GM18870 (cell line): ENCODE results near the gene AVPR2.

ENCODE experiments used
- ATAC-seq: cut with Tn5 transposase; IDR thresholded peaks from one replicate; pipeline ENCODE4 v1.9.1; 2021; ENCODE audit warnings: moderate library complexity; ENCODE audit not compliant: unreplicated experiment

The AVPR2 gene

DNA sequence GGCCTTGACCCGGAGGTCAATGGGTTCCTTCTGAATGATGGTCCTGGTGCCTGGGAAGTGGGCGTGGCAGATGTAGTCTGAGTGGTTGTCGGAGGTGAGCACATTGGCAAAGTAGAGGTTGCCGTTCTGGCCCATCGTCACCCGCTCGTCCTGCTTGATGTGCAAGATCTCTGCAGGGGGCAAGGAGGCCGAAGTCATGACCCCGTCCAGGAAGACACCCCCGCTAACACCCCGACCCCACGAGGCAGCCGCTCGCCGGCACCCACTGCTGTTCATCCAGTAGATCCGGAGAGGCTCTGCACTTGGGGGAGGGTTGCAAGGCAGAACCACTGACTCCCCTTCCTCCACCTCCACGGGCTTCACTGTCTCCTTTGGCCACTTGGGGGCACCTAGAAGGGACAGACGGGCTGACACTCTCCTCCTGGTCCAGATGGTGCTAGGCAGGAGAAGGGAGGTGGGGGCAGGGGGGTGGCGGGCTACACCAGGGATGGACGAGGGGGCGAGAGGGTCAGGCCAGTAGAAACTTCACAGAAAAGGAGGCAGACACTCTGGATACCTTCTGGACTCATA, 33.6 kb upstream of the AVPR2 start:
- no peak for ATAC-seq

DNA sequence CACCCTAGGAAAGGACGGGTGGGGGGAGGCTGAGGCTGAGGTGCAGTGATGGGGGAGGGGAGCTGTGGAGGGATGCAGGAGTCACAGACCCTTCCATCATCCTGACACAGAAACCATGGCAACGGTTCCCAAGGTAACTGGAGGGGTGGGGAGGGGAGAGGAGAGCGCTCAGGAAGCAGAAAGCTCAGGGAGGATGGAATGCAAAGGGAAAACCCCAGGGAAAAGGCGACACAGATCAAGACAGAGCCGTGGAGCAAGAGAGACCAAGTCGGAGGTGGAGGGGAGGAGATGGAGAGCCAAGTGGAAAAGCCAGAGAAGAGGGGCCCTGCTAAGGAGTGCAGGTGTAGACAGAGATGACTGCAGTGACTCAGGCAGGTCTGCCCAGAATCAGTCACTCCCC, 33.0 kb upstream of the AVPR2 start:
- ATAC-seq: no peak

DNA sequence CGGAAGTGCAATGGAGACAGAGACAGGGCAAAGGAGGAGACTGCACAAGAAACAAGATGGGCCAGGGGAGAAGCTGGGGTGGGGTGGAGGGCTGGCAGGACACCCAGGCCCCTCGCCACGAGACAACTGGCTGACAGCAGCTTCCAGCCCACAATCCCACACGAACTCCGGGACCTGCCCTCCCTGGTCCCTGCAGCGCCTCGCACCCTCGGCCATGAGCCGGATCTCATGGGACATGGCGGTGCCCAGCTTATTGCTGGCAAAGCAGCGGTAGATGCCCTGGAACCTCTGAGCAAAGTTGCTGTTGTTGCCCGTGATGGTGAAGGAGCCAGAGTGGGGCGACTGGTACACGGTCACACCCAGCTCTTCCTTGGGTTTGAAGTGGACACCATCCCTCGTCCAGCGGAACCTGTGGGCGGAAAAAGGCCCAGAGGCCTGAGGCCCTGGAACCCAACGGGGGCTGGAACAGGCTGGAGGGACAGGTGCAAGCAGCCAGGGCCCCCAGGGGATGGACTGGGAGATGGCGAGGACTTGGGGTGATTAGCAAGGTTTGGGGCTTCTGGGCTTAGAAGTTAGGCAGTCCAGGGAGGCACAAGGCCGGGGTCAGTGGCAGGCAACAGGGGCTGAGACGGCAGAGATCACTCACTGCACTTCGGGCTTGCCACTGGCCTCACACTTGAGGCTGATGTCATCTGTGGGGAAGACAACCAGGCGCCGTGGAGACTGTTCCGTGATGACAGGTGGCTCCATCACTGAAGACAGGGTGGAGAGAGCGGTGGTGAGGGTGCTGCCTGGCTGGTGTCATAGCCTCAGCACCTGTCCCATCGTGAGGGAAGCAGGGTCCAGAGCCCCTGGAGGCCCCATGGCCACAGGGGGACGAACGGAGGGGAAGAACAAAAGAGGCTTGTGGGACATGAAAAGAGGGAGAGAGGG, 32.3 kb upstream of the AVPR2 start:
- ATAC-seq: no peak

DNA sequence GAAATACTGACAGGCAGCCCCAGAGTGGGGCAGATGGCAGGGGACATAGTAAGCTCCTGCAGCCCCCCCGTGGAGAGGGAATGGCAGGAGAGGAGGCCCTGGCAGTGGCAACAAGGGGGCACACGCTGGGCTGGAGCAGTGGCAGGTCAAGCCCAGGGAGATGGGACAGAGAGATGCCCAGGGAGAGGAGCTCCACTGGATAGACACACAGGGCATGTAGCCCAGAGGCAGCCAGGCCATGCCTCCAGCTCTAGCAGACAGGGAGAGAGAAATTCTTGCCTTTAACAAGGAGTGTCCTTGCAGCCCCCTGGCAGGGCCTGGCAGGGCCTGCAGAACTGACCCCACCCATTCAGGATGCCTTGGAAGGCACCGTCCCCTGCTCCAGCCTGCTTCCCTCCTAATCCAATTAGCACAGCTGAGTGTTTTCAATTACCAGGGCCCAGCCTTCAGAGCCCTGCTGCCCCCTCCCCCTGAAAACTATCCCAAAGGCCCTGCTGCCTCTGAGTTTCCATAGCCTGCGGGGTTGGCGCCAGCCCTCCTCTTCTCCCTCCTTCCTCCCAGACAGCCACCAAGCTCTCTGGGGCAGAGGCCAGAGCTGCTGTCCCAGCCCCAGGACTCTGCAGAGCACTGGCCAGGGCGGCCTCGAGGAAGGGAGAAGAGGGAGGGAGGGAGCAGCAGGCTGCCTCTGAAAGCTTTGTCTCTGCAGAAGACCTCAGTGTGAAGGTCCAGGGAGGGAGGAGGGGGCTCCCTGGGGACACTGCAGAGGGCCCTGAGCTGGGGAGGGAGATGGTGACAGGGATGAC, 31.0 kb upstream of the AVPR2 start:
- ATAC-seq: no peak

DNA sequence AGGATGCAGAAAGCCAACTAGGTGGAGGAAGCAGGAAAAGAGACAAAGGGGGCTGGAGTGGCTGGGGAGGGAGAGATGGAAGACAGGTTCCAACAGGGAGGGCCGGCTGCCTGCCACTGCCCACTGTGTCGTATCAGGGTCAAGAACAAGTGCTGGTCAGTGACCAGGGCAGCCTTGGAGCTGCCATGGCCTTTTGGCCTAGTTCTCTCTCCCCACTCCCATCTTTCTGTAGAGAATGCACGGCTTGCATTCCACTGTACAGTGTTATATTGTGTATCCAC, 30.4 kb upstream of the AVPR2 start:
- no peak for ATAC-seq

DNA sequence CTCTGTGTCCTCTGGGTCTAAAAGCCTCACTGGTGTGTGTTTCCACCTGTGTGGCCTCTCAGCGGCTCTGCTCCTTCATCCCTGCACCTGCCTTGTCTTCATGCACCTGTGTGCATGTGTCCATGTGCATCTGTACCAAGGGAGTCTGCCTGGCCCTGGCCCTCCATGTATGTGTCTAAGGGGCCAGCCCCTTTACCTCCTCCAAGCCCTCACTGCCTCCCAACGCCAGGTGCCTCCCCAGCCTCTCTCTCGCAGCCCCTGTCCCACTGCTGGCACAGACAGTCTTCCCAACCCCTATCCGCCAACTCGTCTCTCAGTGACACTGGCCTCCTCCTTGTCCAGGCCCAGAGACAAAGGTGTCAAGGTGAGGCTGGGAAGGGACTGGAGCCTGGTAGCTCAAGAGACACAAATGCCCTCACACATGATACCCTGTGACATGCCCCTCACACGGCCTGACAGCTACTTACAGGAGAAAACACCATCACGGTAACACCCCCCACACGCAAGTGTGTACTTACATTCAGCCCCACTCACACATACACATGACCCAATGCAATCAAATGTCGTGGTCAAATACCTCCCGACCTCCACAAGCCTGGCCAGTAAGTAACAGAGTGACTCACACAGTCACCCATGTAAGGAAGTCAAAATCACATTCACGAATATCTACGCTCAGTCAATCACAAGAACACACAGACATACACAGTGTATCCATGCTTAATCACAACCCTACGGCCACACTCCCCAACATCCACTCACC, 29.9 kb upstream of the AVPR2 start:
- ATAC-seq: no peak

DNA sequence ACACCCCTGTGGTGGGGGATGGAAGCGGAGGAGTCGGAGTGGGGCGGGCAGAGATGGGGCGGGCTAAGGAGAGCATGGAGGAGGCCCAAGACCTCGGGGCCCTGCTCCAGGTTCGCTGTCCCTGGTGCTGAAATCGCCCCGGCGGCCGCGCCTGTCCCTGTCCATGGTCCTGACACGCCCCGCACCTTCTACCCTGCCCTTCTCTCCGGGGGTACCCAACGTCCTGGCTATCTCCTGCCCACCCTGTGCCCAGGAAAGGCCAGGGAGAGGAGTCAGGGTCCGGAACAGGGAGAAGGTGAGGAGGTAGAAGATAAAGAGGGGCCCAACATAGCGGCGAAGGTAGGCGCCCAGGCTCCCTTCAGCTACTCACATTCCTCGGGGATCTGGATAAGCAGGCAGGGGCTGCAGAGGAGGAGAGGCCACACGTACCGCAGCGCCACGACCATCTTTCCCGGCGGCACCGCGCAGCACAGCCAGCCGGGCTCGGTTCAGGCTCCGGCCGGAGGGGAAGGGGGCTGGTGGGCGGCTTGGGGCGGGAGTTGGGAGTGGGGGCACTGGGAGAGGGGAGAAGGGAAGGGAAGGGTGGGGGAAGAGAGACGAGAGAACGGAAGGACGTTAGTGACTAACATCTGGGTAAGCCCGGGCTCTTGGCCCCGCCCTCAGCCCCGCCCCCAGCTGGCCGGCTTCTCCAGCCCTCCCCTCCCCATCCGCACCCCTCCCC, 28.9 kb upstream of the AVPR2 start:
- ATAC-seq: no peak

DNA sequence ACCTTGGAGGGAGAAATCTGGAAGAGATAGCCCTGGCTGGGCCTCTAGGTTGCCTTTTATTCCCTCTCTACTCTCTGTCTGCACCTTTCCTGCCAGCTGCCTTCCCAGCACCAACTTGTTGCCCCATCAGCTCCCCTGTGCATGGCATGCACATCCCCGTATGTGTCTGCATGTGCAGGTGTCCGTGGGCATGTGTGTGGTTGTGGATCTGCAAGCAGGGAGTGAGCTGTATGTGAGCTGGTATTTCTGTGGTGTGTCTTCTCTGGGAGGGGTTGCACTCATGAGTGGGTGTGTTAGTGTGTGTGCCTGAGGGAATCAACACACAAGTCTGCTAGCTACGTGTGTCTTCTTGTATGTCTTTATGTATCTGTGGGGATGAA, 28.4 kb upstream of the AVPR2 start:
- no peak for ATAC-seq

DNA sequence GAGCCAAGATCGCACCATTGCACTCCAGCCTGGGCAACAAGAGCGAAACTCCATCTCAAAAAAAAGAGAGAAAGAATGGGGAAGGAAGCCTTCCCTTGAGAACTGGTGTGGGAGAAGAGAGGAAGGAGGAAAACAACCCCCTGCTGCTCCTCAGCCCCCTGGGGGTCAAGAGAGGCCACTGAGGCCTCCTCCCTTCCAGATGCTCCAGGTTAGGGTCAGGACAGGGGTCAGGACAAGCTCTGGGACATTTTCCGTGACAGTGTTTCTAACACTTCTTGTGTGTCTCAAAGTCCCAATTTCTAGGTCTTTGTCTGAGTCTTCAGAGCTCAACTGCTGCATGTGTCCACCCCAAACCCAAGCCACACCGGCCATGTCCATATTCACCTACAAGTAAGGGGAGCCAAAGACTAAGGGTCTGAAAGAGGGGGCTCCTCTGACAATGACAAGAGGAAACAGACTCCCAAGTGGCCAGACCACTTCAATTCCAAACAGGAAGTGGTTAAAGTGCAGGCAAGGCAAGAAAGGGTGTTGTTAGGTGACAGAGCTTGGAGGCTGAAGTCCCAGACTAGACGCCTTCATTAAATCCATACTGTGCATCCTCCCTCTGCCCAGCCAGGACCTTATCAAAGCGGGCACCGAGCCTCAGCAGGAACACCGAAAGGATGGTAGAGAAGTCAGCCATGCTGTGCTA, 26.8 kb upstream of the AVPR2 start:
- ATAC-seq: no peak

DNA sequence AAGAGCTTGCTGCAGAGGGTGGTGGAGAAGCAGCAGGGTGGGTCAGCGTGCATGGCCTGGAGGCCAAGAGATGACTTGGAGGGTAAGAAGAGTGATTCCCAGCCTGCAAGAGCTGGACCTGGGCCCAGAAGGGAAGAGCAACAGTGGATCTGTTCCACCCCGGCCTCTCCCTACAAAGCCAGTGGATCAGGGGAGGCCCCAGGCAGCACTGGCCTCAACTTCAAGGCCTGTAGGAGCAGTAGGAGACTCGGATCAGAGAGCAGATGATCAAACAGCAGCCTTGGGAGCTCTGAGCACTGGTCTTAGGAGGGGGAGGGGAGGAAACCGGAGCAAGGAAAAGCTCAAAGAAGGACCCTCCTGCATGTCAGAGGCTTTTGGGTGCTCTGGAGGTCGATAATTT, 26.1 kb upstream of the AVPR2 start:
- no peak for ATAC-seq

DNA sequence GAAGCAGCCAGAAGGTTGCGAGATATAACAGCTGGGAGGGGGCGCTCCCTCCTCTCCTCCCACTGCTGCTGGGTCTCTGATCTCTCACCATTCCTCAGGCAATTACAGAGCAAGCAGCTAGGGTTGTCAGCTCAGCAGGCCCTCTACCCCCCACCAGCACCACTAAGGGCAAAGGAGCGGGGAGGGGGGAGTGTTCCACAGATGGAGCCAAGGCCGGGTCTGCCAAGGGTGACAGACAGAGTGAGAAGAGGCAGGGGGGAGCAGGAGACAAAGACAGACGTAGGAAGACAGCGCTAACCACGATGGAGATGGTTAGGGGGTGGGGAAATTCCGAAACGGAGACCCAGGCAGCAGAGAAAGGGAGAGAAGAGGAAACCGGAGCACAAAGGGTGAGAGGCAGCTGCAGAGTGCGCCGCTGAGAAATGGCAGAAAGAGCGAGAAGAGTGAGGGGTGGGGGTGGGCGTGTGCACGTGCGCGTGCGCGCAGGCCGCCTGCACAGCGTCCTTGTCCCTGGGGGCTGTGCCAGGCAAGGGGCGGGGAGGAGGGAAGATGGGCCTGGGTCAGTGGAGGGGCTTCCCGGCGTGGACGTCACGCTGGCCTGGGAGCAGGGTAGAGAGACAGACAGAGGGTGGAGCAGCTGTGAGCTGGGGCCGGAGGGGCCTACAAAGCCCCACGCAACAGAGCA, 25.4 kb upstream of the AVPR2 start:
- ATAC-seq: no peak

DNA sequence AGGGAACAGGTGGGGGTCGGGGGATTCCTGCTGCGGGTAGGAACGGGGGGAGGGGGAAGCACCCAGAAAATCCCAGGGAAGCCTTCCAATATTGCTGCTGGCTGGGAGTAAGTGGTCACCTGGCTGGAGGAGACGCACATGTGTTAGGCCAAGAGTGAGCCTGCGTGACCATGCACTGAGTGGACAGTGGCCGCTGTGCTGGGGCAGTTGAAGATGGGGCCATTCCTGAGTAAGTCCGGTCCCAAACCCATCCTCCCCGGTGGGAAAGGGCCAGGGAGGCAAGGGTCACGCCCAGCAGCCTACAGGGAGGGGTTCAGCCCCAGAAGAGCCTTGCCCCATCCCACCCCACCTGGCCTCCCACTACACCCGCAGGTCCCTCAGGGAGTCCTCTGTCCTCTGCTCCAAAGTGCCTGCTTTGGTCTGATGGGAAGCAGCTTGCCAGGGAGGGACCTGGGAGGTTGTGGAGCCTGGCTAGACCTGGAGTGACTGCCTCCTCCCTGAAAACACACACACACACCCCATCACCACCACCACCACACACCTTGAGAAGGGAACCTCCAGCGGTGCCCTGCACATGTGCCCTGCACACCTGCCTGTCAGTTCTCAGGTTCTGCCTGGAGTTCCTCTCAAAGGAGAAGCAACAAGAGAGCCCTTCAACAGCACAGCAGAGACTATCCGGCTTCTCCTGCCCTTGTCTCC, 24.6 kb upstream of the AVPR2 start:
- ATAC-seq: no peak

DNA sequence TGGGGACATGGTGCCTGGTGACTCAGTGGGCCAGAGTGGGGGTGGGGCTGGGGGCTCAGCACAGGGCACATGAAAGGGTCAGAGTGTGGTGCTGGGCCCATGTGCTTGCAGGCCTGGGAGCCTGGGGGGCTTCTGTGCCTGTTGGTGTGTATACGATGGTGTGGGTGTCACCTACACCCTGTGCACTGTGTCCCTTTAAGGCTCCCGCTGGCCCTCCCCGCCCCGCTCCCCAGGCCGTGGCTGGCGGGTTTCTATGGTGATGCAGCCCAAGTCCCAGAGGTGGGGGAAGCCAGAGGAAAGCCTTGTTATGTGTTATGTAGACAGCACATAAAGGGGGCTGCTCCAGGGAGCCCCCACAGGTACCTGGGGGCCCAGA, 24.0 kb upstream of the AVPR2 start:
- no peak for ATAC-seq

DNA sequence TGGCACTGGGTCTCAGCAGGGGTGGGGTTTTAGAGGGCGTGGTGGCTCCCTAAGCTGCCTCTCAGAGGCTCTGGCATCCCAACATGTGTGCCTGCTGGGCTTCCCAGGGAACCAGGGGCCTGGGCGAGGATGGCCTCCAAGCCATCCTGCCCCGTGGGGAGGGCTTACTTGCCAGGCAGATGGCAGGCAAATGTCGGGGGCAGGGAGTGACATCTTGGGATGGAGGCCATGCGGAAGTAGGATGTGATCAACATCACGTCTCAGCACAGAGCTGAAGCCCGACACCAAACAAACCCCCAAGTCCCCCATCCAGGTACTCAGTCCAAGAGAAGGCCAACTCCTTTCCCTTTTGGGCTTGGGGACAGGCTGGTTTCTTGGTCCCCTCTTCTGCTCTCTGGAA, 23.2 kb upstream of the AVPR2 start:
- ATAC-seq: no peak

DNA sequence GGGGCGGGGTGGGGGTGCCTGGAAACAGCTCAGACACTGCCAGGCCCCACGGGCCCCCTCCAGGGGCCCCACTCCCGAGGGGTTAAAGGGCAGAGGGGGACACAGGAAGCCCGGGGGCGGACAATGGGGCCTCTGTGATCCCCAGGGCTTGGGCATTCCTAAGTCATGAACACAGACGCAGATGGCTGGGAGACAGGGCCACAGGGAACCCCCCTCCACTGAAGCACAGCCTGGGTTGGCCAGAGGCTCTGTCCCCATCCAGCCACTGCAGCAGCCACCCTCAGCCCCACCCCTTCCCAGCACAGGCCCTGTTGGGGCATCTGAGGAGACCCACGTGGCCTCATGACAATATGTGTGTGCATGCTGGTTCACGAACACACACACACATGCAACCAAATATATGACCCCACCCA, 22.4 kb upstream of the AVPR2 start:
- ATAC-seq: no peak

DNA sequence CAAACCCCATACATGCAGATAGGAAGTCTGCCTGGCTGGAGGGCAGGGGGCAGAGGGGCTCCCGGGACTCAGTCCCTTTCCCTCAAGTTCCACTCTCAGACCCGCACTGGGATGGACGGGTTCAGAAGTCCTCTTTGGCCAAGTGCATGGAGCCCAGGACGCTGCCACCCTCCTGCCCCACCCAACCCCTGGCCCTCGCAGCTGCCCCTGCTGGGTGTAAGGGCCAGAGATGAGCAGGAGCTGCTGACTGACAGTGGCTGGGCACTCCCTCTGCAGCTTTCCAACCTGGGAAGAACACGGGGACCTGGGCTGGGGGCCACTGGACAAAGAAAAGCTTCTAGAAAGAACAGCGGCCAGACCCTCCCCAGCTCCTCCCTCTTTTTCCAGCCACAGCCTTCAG, 21.9 kb upstream of the AVPR2 start:
- no peak for ATAC-seq

DNA sequence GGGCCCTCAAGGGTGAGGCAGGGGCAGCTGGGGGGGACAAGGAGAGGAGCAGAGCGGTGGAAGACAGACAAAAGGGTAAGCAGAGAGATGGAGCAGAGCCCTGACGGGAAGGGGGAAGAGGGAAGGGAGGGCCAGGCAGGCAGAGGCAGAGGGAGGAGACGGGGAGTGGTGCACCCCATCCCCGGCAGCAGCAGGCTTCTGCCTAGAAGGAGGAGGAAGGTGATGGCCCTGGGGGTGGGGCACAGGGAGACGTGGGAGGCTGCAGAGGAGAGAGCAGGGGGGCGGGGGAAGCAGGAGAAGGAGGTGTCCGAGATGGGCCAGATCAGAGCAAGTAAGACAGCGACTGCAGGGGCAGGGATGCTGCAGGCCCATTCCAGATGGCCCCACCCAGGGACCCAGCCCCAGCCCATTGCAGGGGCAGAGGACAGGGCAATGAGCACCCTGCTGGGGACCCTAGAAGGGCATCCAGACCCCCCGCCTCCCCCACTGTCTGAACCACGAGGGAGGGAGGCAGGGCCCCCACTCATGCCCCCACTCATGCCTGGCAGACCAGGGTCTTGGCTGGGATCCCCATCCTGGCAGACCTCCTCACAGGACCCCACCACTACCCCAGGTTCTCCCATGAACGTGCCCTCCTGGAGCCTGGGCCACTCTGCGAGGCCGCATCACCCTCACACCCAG, 21.2 kb upstream of the AVPR2 start:
- no peak for ATAC-seq

DNA sequence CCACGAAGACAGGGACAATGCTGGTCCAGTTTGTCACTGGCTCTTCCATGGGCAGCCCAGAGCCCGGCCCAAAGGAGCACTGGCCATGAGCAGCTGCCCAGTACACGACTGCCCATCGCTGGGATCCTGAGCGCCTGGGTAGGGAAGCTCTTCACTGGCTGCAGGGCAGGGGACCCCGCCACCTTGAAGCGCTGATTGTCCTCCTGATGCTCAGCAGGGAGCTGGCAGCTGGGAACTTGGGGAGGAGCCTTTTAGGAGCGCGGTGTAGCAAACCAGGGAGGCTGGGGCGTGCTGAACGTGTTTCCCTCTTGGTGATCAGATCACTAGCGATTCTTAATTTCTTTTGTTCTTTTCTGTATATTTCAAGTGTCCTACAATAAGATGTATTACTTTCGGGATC, 20.3 kb upstream of the AVPR2 start:
- no peak for ATAC-seq
